GM19438 (cell line): Measurements from ENCODE around the gene RNF135.
"Not testable (repeated sequence)": the region's sequence is repeated elsewhere in the genome, so short reads cannot be mapped to it uniquely, and the experiment has no call there.

Source experiments
- ATAC-seq: cut with Tn5 transposase; IDR thresholded peaks from one replicate; pipeline ENCODE4 v1.9.1; 2021; ENCODE audit warnings: low read depth; ENCODE audit not compliant: unreplicated experiment

RNF135 gene, protein sequence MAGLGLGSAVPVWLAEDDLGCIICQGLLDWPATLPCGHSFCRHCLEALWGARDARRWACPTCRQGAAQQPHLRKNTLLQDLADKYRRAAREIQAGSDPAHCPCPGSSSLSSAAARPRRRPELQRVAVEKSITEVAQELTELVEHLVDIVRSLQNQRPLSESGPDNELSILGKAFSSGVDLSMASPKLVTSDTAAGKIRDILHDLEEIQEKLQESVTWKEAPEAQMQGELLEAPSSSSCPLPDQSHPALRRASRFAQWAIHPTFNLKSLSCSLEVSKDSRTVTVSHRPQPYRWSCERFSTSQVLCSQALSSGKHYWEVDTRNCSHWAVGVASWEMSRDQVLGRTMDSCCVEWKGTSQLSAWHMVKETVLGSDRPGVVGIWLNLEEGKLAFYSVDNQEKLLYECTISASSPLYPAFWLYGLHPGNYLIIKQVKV

DNA sequence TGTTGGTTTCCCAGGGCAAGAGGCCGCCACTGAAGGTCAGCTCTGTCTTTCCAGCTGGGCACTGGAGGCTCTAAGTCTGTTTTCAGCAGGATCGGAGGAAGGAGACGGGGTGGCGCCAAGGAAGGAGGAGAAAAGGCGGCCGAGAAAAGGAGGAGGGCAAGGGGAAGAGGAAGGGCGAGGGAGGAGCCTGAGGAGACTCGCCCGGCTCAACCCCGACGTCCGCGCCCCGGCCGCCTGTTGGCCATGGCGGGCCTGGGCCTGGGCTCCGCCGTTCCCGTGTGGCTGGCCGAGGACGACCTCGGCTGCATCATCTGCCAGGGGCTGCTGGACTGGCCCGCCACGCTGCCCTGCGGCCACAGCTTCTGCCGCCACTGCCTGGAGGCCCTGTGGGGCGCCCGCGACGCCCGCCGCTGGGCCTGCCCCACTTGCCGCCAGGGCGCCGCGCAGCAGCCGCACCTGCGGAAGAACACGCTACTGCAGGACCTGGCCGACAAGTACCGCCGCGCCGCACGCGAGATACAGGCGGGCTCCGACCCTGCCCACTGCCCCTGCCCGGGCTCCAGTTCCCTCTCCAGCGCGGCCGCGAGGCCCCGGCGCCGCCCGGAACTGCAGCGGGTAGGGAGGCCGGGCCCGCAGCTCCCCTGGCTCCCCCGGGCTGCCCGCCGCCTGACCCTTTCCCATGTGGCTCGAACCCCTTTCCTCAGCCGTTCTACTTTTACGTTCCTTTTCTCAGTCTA is at the start of gene RNF135:
RNF135 (plus strand) TSS at position 209 of the 737 bp plus-strand sequence; CDS start at position 244, 35 bp downstream.
- ATAC-seq, result peak; percentile 61

DNA sequence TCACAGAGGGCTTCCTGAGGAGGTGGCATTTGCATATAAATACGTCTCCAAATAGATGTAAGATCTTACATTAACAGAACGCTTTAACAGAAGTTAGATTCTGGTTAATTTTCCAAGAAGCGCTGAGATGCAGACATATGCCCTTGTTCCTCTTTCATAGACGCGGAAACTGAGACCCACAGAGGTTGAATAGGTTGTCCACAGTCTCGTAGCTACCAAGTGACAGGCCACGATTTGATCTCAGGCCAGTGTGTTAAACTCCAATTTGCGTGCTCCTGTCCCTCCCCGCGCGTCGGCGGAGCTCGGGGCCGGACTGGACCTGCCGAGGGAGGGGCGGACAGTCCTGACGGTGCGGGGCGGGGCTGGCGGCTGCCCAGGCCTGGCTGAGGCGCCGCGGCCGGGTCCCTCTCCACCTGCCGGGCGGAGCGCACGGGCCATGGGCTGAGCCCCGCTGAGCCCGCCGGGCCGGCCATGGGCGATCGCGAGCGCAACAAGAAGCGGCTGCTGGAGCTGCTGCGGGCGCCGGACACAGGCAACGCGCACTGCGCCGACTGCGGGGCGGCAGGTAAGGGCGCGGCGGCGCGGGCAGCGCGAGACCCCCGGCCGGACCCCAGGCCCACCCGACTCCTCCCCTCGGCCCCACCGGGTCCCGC is 49.2 kb upstream of the RNF135 start, which contains the start of gene ADAP2:
ADAP2 (plus strand) TSS at position 402 of the 653 bp plus-strand sequence; CDS start at position 472, 70 bp downstream.
- no peak for ATAC-seq

DNA sequence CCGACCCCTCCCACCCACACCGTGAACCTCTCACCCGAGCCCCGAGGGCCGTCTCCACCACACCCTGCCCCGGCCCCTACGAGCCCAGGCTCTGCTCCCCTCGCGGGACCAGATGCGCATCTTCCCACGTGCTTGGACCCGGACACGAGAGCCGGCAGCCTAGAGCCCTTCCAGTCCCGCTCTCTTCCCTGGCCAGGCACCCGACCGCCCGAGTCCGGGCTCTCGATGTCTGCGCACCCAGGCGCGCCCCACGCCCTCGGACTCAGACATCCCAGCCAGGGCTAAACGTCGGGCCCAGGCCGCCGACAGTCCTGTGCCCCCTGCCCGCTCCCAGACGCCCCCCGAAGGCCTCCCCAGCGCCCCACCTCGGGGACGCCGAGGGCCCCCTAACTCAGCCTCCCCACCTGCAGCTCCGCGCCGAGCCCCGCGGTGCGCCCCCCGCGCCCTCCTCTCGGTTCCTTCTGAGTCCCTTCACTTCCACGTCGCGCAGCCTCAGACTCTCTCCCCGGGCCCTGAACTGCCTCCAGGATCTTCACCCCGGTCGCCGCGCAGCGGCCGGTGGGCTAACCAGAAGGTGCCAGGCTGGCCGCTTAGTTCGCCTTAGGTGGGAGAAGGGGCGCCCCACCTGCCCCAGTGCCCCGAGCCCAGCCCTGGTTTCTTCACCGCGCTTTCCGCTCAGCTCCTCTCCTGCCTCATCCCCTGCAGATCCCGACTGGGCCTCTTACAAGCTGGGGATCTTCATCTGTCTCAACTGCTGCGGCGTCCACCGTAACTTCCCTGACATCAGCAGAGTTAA is 48.4 kb upstream of the RNF135 start:
- ATAC-seq, result no peak

DNA sequence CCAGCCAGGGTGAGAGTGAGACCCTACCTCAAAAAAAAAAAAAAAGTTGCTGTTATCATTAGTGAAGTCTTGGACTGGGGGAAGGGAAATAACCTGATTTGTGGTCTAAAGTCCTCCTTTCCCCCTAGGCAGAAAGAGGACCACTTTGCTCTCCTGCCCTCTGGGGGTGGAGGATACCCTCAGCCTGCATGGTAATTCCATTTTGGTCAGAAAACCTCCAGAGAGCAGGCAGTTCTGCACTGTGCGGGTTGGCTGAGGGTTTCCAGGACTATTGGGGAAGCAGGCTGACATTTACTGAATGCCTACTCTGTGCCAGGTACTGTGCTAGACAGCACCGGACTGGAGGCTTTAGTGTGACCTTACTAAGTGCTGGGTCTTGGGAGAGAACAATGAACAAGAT is 46.5 kb upstream of the RNF135 start:
- no peak for ATAC-seq

DNA sequence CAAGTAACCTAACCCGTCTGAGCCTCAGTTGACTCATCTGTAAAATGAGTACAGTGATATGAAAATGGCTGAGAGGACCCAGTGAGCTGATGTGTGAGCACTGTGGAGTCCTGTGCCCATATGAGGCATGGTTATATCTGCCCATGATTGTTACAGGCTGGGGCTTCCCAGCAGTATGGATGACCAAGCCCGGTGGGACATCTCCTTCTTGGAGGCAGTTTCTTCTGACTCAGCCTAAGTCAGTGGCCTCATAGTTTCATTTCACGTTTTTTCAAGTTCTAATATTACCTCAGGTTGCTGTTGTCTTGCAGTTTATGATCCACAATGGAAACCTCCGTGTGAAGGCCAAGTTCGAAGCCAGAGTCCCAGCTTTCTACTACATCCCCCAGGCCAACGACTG is 44.3 kb upstream of the RNF135 start:
- no peak for ATAC-seq

DNA sequence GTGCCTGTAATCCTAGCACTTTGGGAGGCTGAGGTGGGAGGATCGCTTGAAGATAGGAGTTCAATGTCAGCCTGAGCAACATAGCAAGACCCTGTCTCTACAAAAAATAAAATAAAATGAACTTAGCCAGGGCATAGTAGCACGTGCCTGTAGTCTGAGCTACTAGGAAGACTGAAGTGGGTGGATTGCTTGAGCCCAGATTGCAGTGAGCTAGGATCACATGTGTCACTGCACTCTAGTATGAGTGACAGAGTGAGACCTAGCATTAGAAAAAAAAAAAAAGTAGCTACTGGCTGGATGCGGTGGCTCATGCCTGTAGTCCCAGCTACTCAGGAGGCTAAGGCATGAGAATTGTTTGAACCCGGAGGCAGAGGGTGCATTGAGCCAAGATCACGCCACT is 43.1 kb upstream of the RNF135 start:
- no peak for ATAC-seq

DNA sequence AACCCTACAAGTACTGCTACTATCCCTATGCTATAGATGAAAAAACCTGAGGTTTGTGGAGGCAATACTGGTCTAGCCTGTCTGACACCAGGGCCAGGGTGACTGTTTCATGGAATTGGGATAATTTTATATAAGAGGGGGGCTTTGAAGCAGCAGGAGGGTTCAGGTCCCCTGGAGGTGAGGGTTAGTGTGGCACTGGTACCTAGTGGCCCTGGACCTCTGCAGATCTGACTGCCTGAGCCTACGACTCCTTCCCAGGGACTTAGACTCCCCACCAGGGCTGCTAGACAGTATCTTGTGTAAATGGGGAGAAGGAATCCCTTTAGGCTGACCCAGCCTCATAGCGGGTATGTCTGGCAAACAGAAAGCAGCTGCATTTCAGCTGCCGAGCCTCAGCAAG is 42.3 kb upstream of the RNF135 start:
- ATAC-seq, result no peak

DNA sequence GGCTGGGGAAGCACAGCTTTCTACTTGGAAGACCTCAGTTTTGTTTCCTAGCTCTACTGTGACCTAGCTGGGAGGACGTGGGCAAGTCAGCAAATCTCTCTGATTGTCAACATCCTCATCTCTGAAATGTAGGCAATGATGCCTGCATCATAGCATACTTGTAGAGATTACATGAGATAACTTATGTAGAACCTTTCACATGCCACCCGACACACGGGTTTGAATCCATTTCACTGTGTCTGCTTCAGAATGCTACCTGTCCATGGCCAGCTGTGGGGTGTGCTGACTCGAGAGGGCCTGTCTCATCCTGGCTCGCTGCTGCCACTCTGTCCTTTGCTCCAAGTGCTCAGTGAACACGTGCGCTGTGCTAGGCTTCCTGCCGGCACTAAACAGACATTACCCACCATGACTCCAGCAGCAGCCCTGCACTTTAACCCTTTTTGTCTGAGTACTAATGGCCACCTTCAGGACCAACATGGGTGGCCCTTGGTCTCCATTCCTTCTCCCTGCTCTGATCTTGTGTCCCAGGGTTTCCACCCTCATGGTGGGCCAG is 41.7 kb upstream of the RNF135 start:
- no peak for ATAC-seq

DNA sequence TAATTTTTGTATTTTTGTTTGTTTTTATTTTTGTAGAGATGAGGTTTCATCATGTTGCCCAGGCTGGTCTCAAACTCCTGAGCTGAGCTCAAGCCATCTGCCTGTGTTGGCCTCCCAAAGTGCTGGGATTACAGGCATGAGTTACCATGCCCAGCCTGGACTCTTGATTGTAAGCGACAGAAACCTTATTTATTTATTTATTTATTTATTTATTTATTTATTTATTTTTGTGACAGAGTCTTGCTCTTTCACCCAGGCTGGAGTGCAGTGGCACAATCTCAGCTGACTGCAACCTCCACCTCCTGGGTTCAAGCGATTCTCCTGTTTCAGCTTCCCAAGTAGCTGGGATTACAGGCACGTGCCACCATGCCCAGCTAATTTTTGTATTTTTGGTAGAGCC is 41.0 kb upstream of the RNF135 start:
- not testable (repeated sequence) for ATAC-seq

DNA sequence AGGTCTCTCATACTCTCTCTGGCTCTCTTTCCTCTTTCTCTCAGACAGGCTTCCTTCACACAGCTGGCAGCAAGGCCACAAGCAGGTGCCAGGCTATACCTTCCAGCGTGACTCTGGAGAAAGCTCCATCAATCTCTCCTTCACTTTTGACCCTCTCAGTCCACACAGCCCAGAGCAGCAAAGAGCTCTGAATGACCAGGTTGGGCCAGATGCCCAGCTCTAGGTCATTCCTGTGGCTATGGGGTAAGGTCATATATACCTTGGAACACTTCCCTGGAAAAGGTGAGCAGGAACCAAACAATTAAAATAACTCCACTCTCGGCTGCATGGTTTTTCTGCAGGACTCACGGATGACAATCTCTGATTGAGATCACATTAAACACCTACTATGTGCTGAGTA is 40.3 kb upstream of the RNF135 start:
- ATAC-seq, result no peak

DNA sequence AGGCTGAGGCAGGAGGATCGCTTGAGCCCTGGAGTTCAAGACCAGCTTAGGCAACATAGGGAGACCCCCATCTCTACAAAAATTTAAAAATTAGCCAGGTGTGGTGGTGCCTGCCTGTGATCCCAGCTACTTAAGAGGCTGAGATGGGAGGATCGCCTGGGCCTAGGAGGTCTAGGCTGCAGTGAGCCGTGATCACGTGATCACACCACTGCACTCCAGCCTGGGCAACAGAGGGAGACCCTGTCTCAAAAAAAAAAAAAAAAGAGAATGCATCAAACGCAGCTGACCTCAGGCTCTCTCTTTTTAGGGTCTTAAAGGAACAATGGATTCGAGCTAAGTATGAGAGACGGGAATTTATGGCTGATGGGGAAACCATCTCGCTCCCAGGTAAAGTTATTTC is 39.3 kb upstream of the RNF135 start:
- ATAC-seq, result not testable (repeated sequence)

DNA sequence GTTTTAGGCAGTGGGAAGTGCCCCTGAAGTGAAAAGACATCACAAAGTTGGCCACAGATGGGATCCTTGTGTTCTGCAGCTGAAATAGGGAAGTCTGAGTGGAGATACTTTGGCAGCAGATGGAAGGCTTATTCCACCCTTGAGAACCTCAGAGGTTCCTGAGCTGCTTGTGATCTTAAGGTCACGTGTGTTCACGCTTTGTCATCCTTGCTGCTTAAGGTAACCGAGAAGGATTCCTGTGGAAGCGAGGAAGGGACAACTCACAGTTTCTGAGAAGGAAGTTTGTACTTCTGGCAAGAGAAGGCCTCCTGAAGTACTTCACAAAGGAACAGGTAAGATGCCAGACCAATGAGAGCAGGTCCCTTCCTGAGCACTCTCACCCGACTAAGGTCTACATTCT is 36.9 kb upstream of the RNF135 start:
- ATAC-seq, result no peak

DNA sequence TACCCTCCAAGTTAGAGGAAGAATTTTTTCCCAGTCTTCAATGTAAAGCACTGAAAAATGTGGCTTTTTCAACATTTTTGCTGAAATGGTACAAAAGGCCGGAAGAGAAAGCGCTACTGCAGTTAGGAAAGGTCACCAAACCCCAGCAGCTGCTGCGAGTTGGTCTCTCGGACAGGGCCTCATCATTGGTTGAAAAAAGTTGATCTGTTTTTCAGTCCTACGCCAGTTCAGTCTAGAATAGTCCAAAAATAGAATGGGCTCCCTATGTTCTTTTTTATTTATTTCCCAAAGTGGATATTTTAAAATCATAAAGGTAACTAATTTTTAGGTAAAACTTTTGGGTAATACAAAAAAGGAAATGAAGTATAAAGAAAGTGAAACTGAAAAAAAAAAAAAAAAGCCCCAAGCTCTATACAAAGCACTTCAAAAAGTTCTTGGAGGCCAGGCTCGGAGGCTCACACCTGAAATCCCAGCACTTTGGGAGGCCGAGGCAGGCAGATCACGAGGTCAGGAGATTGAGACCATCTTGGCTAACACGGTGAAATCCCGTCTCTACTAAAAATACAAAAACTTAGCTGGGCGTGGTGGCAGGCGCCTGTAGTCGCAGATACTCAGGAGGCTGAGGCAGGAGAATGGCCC is 31.7 kb upstream of the RNF135 start:
- no peak for ATAC-seq

DNA sequence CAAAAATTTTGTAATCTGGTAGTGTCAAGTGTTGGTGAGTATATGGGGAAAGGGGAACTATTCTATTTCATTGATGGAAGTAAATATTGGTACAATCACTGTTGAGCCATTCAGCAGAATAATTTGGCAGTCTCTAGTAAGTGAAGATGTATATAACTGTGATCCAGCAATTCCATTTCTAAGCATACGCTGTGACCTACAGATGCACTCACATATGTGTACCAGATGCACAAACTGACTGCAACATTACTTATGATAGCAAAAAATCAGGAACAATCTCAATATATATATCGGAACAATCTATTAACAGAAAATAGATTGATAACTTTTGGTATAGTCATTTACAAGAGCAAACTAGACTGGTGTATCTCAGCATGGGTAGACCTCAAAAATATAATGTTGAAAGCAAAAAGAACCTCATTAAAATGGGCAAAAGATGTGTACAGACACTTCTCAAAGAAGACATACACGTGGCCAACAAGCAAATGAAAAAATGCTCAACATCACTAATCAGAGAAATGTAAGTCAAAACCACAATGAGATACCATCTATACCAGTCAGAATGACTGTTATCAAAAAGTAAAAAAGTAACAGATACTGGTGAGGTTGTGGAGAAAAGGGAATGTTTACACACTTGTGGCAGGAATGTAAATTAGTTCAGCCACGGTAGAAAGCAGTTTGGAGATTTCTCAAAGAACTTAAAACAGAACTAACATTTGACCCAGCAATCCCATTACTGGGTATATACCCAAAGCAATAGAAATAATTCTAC is 28.3 kb upstream of the RNF135 start:
- ATAC-seq, result no peak

DNA sequence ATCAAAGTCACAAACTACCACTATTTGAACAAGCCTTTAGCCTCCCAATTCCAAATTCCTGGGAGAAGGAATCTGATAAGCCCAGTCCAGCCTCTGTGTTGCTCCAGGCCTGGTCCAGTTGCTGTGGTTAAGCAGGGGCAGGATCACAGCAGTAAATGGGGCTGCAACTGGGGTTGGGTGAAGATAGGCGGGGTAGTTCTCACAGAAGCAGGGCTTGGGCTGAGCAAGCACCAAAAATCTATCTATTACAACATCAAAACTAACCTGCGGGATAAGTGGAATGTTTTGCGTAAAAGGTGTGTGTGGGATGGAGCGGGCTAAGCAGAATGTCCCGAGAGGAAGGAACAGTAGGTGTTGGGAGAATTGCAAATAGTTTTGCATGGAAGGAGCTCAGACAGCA is 23.0 kb upstream of the RNF135 start:
- no peak for ATAC-seq

DNA sequence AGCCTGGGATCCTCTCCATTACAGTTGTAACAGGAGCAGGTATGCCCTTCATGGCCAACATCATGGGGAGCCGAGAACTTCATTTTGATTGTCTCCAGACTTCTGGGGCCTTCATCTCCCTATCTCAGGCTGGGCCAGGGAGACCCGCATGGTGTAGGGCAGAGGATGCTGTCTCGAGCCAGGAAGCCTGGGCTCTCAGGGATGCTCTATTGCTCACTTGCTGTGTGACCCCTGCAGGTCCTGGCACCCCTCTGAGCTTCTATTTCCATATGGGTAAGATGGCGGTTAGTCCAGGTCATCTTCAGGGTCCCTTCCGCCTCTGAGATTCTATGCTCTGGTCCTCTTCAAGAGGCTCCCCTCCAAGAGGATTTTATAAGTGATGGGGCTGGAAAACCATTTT is 20.6 kb upstream of the RNF135 start:
- ATAC-seq, result no peak

DNA sequence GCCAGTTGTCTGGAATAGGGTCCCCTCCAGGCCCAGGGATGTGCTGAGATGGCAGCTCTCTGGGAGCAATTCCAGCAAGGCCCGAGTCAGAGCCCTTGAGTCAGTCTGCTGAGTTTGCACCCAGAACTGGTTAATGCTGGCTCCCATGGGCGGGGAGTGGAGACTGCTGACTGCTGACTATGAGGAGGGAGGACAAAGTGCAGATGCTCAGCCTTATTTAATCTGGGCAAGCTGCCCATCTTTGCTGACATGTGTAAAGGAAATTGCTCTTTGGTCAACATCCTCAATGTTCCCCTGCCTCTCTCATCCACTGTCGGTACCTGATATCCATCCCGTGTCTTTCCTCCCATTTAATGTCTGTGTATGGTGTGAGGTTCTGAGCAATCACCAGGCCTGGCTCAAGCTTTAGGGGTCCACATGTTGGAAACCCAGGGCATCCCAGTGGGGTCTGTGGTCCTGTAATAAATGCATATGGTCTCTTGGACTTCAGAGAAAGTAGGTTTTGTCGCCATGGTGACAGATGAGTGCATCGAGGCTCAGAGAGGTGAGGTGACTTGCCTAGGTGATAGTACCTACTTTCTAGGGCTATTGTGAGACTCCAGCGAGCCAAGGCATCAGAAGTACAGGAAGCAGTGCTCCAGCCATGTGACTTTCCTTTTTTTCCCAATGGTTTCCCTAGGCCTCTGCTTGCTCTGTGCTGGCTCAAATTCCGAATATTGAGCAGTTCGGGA is 20.0 kb upstream of the RNF135 start:
- ATAC-seq, result no peak

DNA sequence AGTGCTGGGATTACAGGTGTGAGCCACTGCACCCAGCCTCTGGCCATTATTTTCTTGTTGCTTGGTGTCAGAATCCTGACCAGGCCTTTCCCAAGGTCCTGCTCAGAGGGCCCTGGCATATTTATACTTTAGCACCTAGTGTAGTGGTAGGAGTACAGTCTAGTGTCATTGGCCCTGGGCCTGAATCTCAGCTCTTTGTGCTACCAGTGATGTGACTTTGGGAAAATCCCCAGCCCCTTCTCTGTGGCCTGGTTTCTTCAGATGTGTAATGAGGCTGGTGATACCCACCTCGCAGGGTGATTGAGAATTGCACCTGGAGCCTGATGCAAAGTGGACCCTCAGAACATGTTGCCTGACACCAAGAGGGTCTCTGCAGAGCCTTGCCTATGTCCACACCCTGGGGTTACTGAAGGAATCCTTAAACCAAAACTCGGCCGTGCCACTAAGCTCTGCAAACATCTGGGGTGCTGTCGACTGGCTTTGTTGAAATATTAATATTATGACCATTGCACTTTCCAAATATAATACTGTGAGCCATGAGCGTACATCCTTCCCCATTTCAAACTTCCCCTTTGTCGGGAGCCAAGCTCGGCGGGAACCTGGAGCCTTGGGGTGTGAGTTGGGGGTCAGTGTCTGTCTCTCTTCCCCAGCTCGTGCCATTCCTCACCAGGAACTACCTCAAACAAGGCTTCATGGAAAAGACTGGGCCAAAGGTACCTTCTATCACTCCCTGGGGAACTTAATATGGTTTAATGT is 18.0 kb upstream of the RNF135 start:
- no peak for ATAC-seq
